HG03520 (cell line): ENCODE measurements around the gene SLC12A8.

Experiments
- ATAC-seq: cut with Tn5 transposase; IDR thresholded peaks from one replicate; pipeline ENCODE4 v1.9.1; 2021; ENCODE audit warnings: mild to moderate bottlenecking, moderate library complexity; ENCODE audit not compliant: unreplicated experiment

The SLC12A8 gene

DNA sequence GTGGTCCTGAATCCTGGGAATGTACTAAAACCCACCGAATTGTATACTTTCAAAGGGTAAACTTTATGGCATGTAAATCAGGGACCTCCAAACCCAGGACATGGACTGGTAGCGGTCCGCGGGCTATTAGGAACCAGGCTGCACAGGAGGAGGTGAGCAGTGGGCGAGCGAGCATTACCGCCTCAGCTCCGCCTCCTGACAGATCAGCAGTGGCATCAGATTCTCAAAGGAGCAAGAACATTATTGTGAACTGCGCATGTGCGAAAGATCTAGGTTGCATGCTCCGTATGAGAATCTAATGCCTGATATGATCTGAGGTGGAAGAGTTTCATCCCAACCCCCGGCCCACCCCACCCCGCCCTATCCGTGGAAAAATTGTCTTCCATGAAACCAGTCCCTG, 178.9 kb downstream of the SLC12A8 start:
- no peak for ATAC-seq

DNA sequence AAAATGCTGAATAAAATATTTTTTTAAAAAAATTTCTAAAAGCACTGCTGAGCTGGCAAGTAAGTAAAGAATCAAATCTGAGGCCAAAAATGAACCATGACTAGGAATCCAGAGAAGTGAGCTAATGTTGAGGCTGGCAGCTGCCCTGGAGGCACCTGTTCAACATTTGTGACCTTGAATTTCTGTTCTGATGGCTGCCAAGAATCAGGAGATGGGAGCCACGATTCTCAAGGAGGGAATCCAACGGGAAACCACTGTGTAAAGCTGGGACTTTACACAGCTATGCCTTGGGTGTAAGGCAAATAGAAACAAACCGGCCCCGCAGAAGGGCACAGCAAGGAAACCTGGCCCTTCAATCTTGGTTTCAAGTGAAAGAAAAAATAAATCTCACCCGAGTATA, 179.4 kb downstream of the SLC12A8 start:
- ATAC-seq = no peak

DNA sequence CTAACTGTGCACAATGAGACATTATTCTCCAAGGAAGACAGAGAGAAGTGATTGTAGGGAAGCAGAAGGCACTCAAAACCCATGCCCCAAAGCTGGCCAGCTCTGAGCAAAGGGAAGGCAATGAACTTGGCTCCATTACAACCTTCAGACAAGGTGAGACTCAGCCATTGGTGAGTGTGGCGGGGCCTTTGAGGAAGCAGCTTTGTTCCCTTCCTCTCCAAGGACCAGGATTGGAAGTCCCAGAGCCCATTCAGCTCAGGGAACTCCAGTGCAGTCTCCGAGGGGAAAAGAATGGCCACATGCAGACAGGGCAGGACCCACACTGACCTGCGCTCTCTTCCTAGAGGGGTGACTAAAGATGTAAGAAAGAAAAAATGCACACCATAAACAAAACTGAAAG, 179.9 kb downstream of the SLC12A8 start:
- no peak for ATAC-seq
